ENCODE data around the gene RNF133.

DNA sequence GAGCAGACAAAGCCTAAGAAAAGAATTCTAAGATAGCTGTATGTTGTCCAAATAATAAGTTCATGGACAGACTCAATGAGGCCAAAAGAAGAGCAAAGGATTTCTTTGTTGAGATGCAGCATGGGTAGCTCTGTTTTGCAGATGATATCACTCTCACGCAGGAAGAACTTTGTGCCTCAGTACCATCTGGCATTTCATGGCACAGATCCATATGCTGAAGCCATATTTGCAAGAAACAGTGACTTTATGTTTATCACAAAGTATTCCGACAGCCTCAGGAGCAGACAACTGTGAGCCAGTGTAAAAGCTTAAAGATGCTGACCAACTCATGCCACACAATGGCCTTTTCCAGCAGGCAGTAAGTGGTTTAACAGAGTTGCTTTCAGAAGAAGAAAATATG lies 49.3 kb upstream of the RNF133 start:
- no peak for TF ChIP-seq POLR2A (IDR thresholded peaks at IDR 0.05)
- TF ChIP-seq, protein P1, sequence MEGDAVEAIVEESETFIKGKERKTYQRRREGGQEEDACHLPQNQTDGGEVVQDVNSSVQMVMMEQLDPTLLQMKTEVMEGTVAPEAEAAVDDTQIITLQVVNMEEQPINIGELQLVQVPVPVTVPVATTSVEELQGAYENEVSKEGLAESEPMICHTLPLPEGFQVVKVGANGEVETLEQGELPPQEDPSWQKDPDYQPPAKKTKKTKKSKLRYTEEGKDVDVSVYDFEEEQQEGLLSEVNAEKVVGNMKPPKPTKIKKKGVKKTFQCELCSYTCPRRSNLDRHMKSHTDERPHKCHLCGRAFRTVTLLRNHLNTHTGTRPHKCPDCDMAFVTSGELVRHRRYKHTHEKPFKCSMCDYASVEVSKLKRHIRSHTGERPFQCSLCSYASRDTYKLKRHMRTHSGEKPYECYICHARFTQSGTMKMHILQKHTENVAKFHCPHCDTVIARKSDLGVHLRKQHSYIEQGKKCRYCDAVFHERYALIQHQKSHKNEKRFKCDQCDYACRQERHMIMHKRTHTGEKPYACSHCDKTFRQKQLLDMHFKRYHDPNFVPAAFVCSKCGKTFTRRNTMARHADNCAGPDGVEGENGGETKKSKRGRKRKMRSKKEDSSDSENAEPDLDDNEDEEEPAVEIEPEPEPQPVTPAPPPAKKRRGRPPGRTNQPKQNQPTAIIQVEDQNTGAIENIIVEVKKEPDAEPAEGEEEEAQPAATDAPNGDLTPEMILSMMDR (IDR thresholded peaks at IDR 0.05), result no peak
